NCI-H2171 (cell line): ENCODE results near the gene RBBP8NL.

Experiments used
- DNase-seq: peaks from one replicate; lab custom pipeline; 2025; lab: John Stamatoyannopoulos, UW

RBBP8NL gene, protein sequence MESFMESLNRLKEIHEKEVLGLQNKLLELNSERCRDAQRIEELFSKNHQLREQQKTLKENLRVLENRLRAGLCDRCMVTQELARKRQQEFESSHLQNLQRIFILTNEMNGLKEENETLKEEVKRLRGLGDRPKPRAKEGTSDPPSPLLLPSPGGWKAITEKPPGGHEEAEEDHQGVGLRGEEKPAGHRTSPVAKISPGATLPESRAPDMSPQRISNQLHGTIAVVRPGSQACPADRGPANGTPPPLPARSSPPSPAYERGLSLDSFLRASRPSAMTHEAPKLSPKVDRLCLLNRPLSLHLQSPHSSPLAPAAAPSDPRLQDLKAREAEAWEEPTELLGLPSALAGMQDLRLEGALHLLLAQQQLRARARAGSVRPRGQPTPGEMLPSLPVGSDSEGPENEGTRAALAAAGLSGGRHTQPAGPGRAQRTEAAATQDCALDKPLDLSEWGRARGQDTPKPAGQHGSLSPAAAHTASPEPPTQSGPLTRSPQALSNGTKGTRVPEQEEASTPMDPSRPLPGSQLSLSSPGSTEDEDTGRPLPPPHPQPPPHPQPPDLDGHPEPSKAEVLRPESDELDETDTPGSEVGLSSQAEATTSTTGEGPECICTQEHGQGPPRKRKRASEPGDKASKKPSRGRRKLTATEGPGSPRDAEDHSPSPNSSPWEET

GRCh38 chr20:62427172-62428001 is at the start of gene RBBP8NL:
Gene RBBP8NL (minus strand): TSS chr20:62427539. CDS start chr20:62419647, 7,892 bp downstream.
- no peak for DNase-seq

GRCh38 chr20:62476056-62476838 is 48.9 kb upstream of the RBBP8NL start:
- DNase-seq: no peak

- no peak for DNase-seq
Observed at GRCh38 chr20:62475772-62476055, 48.4 kb upstream of the RBBP8NL start, which contains the start of gene GATA5. Gene GATA5 (minus strand): TSS chr20:62475995. CDS start chr20:62475521, 474 bp downstream.

DNA sequence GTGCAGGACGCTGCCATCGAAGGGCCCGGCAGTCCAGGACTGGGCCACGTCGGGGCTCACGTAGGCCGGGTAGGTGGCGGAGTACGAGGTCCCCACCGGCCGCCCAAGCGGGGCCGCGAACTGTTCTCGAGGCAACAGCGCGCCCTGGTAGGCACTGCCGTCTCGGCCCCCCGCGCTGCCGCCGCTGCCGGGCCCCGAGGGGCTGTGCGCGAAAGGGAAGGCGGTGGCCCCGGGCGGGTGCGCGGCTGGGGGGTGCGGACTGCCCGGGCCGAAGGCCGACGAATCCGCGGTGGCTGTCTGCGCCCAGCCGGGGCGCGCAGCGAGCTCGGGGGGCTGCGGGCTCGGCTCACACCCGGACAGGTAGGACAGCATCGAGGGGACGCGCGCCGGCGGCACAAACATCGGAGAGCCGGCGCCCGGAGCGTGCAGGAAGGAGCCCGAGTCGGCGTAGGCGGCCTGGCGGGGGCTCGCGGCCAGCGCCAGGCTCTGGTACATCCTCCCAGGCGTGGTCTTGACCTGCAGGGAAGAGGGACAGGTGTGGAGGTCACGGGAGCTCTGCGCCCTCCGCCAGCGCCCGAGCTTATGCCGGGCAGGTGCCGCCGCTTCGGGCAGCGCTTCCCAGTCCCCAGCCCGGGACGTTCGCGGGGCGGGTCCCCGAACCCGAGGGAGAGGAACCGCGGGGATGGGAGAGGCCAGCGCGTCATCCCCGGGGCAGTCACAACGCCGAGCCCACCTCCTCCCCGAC is 47.9 kb upstream of the RBBP8NL start:
- no peak for DNase-seq

DNA sequence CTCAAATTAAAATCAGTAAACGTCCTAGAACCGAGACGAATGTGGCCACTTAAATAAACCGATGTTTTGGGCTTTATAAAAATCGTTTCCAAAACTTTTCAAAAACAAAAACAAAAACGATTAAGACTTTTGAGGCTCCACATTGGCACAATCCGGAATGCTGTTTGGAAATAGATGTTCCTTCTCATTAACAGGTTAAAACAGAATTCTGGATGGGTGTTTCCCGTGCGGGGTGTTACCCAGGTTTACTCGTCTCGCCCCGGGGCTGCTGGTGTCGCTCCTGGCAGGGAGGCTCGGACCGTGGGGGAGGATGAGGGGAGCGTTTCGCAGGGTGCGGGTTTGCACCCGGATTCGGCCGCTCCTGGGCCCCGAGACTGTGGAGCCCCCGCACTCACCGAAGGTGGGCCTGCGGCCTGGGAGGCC is 47.3 kb upstream of the RBBP8NL start:
- no peak for DNase-seq

GRCh38 chr20:62473717-62474603 is 46.6 kb upstream of the RBBP8NL start:
- no peak for DNase-seq

DNA sequence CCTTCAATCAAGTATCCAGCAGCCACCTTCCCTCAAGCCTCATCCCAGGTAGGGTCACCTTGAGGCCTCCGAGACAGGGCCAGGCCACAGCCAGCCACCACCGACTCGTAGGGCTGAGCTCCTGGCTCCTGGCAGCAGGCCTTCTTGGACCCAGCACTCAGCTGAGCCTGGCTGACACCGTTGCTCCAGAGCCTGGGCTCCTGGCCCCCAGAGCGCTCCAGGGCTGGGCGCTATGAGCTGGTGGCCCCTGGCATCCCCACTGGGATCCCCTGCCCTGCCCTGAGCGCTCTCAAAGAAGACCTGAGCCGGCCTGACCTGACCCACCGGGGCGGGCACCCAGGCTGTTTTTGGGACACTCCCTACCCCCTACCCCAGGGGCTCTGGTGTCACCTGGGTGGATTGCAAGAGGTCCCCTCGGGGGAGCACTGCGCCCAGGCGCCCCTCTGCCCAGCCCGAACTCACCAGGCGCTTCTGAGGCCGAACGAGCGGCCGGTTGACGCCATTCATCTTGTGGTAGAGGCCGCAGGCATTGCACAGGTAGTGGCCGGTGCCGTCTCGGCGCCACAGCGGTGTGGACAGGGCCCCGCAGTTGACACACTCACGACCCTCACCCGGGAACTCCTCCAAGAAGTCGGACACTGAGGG is 45.7 kb upstream of the RBBP8NL start:
- DNase-seq: no peak

DNA sequence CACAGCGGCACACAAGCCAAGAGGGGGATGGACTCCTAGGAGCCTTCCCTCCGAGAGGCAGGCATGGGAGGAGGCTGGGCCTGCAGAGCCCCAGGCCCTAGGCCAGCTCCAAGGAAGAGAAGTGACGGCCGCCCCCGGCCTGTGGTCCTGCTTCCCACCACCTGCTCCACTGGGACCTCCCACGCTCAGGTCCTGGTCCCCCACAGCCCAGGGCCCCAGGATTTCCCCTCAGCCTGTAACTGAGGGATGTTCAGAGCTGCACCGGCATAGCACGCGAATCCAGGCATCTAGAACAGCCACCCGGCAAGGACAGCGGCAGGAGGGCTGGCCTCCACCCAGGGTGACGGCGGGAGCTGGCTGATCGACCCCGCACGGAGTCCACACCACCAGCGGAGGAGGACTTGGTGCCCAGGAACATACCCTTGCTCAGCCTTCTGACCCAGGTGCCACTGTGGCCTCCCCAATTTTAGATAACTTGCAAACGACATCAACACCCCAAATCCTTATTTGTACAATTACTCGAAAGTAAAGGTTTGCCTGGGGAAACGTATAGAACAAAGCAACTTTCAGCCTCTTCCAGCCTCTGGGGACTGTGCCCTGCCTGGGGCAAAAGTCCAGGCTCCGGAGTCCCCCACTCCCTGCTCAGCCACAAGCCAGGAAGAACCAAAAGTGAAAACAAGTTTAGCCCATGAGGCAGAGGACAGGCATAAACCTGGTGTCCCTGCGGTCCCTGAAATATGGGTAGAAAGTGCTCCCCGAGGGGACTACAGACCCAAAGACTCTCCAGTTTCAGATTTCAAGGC is 45.0 kb upstream of the RBBP8NL start:
- DNase-seq: no peak

- DNase-seq: no peak
Observed at GRCh38 chr20:62470459-62470858, 43.1 kb upstream of the RBBP8NL start.

- no peak for DNase-seq
Observed at GRCh38 chr20:62470001-62470400, 42.7 kb upstream of the RBBP8NL start.

DNA sequence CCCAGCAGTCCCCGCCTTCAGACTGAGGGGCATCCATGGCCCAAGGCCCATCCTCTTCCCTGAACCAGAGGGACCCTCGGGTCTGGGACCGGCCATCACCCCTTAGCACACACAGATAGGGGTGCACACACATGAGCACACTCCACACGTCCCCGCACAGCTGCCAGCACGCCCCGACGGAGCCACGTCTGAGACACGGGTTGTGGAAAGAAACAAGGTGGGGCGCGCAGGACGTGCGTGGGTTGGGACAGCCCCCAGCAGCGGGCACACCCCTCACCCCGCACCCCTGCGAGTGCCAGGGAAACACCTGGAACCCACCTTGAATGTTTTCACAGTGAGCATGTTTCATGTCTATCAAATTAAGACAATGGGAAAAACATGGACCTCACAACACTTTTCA is 42.0 kb upstream of the RBBP8NL start:
- DNase-seq: no peak

DNA sequence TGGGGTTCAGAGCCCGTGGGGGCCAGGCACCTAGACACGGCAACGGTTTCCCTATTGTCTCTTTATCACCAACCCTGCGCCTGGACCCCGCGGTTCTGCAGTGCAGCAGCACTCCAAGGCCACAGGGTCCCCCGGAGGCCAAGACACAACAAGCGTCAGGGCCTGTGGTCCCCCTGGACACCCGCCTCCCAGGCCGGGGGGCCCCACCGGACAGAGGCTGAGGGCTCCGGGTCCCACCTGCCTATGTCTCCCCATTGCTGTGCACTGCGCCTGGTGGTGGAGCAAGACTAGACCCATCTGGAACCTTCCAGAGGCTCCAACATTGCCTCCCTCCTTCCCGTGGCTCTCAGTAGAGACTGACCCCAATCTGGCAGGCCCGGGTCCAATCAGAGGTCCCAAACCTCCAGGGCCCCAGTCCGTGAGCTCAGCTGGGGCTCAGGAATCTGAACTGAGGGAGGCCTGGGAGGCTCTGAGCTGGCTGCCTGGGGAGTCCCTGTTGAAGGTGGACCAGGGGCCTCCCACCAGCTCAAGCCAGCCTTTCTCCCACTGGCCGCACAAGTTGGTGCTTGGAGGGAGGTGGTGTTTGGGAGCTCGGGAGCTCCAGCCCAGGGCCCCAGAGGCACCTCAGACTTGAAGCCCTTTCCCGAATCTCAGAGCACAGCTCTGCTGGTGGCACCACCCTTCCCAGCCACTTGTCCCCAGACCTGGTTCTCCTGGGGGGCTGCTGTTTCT is 39.6 kb upstream of the RBBP8NL start:
- DNase-seq: no peak

- DNase-seq: no peak
Observed at GRCh38 chr20:62466072-62466760, 38.9 kb upstream of the RBBP8NL start.

GRCh38 chr20:62464990-62465389 is 37.7 kb upstream of the RBBP8NL start:
- DNase-seq: no peak

- no peak for DNase-seq
Observed at GRCh38 chr20:62464425-62464770, 37.1 kb upstream of the RBBP8NL start.

DNA sequence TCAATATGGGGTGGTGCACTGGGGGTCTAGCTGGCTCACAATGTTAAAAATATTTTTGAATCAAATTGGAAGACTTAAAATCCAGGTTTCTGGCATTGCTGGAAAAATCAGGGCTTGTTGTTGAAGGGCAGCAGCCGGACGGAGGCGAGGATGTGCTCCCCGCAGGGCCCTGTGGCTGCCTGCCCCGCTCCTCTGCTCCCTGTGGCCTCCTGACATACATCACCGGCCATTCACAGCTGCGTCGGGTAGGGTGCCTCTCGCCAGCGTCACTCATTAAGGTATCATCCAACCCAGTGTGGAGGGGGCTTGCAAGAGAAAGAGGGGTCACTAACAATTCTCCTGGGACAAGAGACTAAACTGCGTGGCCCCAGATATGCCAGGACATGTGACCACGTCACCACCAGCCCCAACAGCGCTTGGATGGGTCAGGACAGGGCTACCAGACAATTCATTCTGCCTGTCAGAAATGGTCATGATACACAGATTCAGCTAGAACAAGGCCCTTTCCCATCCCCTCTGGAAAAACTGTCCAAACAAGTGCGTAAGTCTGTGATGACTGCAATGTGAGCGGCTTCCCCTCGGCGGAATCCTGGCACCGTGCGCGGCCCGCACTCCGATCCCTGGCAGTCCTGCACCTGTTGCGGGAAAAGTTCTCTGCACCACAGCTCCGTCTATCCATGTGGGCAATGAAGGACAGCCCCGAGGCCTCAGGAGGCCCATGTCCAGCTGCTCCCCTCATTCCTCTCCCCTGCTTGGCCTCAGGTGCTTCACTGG is 36.5 kb upstream of the RBBP8NL start:
- DNase-seq: no peak
